ENCODE data around the gene TMEM14A. TPM values are rescaled to one million over a fixed set of nuclear protein-coding genes. Genes with fewer than 3 reads are reported as not detected.

The TMEM14A gene
- total RNA-seq, 3 donors from 2014 or later, result 16.5 to 33.2 (median 19.7) TPM

GRCh38 chr6:52635049-52635577 is 35.8 kb upstream of the TMEM14A start:
- no peak overlapping the region for H3K4me3 ChIP-seq
- no peak overlapping the region for H3K27ac ChIP-seq
- intact Hi-C loops (cut with DNase I; ENCODE audit: low total_unique reads), result no loop called here
- H3K9me3 ChIP-seq, result no peaks in the 10 kb centered on the region
- no peaks in the 10 kb centered on the region for H3K36me3 ChIP-seq
- H3K27me3 ChIP-seq, result no peaks in the 10 kb centered on the region
- DNase-seq (ENCODE audit: low spot score in 2 of 2), result no peak
- no peaks in the 10 kb centered on the region for H3K4me1 ChIP-seq
- TF ChIP-seq CTCF (IDR thresholded peaks at IDR 0.05), result no peak
- no peak for TF ChIP-seq POLR2A (IDR thresholded peaks at IDR 0.05)
- no peak for TF ChIP-seq POLR2AphosphoS5 (IDR thresholded peaks at IDR 0.05)

- no peaks in the 10 kb centered on the region for H3K27me3 ChIP-seq
- H3K4me1 ChIP-seq, result no peaks in the 10 kb centered on the region
- no peak for TF ChIP-seq POLR2AphosphoS5 (IDR thresholded peaks at IDR 0.05)
- TF ChIP-seq POLR2A (IDR thresholded peaks at IDR 0.05), result no peak
- TF ChIP-seq CTCF (IDR thresholded peaks at IDR 0.05), result no peak
- no peaks in the 10 kb centered on the region for H3K9me3 ChIP-seq
- no peak for DNase-seq (ENCODE audit: low spot score in 2 of 2)
- no peaks in the 10 kb centered on the region for H3K36me3 ChIP-seq
- no peak overlapping the region for H3K4me3 ChIP-seq
- intact Hi-C loops (cut with DNase I; ENCODE audit: low total_unique reads), result no loop called here
- H3K27ac ChIP-seq, result no peak overlapping the region
Observed at GRCh38 chr6:52636830-52637229, 34.1 kb upstream of the TMEM14A start.

GRCh38 chr6:52639493-52639892 is 31.4 kb upstream of the TMEM14A start:
- H3K27me3 ChIP-seq, result no peaks in the 10 kb centered on the region
- no peak for DNase-seq (ENCODE audit: low spot score in 2 of 2)
- H3K36me3 ChIP-seq, result no peaks in the 10 kb centered on the region
- no peak overlapping the region for H3K4me3 ChIP-seq
- TF ChIP-seq CTCF (IDR thresholded peaks at IDR 0.05) (no peak), POLR2AphosphoS5 (IDR thresholded peaks at IDR 0.05) (no peak), POLR2A (IDR thresholded peaks at IDR 0.05) (no peak)
- no peaks in the 10 kb centered on the region for H3K4me1 ChIP-seq
- no peaks in the 10 kb centered on the region for H3K9me3 ChIP-seq
- H3K27ac ChIP-seq, result no peak overlapping the region
- intact Hi-C loops (cut with DNase I; ENCODE audit: low total_unique reads), result no loop called here

GRCh38 chr6:52640170-52640569 is 30.7 kb upstream of the TMEM14A start:
- DNase-seq (ENCODE audit: low spot score in 2 of 2), result no peak
- intact Hi-C loops (cut with DNase I; ENCODE audit: low total_unique reads), result no loop called here
- Histone ChIP-seq H3K9me3 (no peaks in the 10 kb centered on the region), H3K36me3 (no peaks in the 10 kb centered on the region), H3K4me1 (no peaks in the 10 kb centered on the region), H3K4me3 (peak overlapping the region in 1 of 3 donors; percentile 7), H3K27me3 (no peaks in the 10 kb centered on the region), H3K27ac (no peak overlapping the region)
- no peak for TF ChIP-seq CTCF (IDR thresholded peaks at IDR 0.05)
- TF ChIP-seq POLR2AphosphoS5 (IDR thresholded peaks at IDR 0.05), result no peak
- TF ChIP-seq POLR2A (IDR thresholded peaks at IDR 0.05), result no peak

- intact Hi-C loops (cut with DNase I; ENCODE audit: low total_unique reads), result no loop called here
Observed at GRCh38 chr6:52640916-52641315, 30.0 kb upstream of the TMEM14A start.

More at GRCh38 chr6:52640916-52641315, 30.0 kb upstream of the TMEM14A start:
- no peak for TF ChIP-seq POLR2AphosphoS5 (IDR thresholded peaks at IDR 0.05)
- no peak for TF ChIP-seq POLR2A (IDR thresholded peaks at IDR 0.05)
- TF ChIP-seq CTCF (IDR thresholded peaks at IDR 0.05), result no peak
- Histone ChIP-seq H3K9me3 (no peaks in the 10 kb centered on the region), H3K36me3 (no peaks in the 10 kb centered on the region), H3K27ac (no peak overlapping the region), H3K4me3 (no peak overlapping the region), H3K27me3 (no peaks in the 10 kb centered on the region), H3K4me1 (no peaks in the 10 kb centered on the region)
- DNase-seq (ENCODE audit: low spot score in 2 of 2), result no peak
